HEK293 (cell line): ENCODE results near the gene ST6GAL1.

Experiments
- CTCF ChIP-seq: fragments of 450-650 bp; formaldehyde crosslinking; IDR thresholded peaks from 2 replicates; pipeline ENCODE4 v1.5.1; 2016; ENCODE audit warnings: missing biosample characterization, missing genetic modification characterization
- WT1 ChIP-seq: fragments of 450-650 bp; formaldehyde crosslinking; IDR thresholded peaks from 2 replicates; pipeline ENCODE4 v1.5.1; 2016; ENCODE audit warnings: missing biosample characterization, missing genetic modification characterization
- ZNF274 ChIP-seq, 2 experiments: fragments of 200-500 bp in 1 of 2; fragments of 450-650 bp in 1 of 2; sonication (Bioruptor generic) in 1 of 2; formaldehyde crosslinking in 1 of 2; IDR thresholded peaks; 2 replicates each; pipeline versions ENCODE4 v1.5.1 to v1.6.1; 2014 to 2016; ENCODE audit warnings: borderline replicate concordance in 1 of 2, inconsistent platforms in 1 of 2, low read length in 1 of 2, missing biosample characterization in 1 of 2, missing genetic modification characterization in 1 of 2
- ZNF488 ChIP-seq: fragments of 450-650 bp; formaldehyde crosslinking; IDR thresholded peaks from 2 replicates; pipeline ENCODE4 v1.5.1; 2016; ENCODE audit warnings: missing biosample characterization, missing genetic modification characterization
- ZNF513 ChIP-seq: fragments of 450-650 bp; IDR thresholded peaks from 2 replicates; pipeline ENCODE4 v1.5.1; 2018; ENCODE audit warnings: missing biosample characterization, missing genetic modification characterization
- ZNF843 ChIP-seq: fragments of 450-650 bp; formaldehyde crosslinking; IDR thresholded peaks from 2 replicates; pipeline ENCODE4 v1.5.1; 2016; ENCODE audit warnings: missing biosample characterization, missing genetic modification characterization

GRCh38 chr3:186983659-186984058 is 53.3 kb downstream of the ST6GAL1 start:
- TF ChIP-seq CTCF (tag by site-specific recombination), result no peak
- TF ChIP-seq ZNF274 (IDR thresholded peaks at IDR 0.05; ENCODE audit: low read length), result no peak
- TF ChIP-seq ZNF274 (tag by site-specific recombination; IDR thresholded peaks at IDR 0.05; ENCODE audit: borderline replicate concordance), result no peak
- TF ChIP-seq ZNF843, result no peak
- no peak for TF ChIP-seq WT1 (tag by site-specific recombination)
- no peak for TF ChIP-seq ZNF488 (tag by site-specific recombination)
- no peak for TF ChIP-seq ZNF513
